HepG2 (cell line): ENCODE measurements around the gene VAT1L. TPM values are rescaled to one million over a fixed set of nuclear protein-coding genes. Genes with fewer than 3 reads are reported as not detected.

Experiments
- ATAC-seq: fragments of 200-7000 bp; cut with Tn5 transposase; 3 replicates; pipeline ENCODE4 v1.9.1; 2020; ENCODE audit warnings: mild to moderate bottlenecking, moderate library complexity
- BruUV-seq: library from RNA; stranded (reverse); fragments of 400-500 nt; replicated peaks from 2 replicates; lab custom pipeline; 2021; lab: Mats Ljungman, UMichigan
- CTCF ChIA-PET: fragments of 300-600 bp; formaldehyde crosslinking; extraction: SDS; loops from one replicate; lab custom pipeline; 2021; ENCODE audit warnings: low total read pairs, inconsistent platforms, low intra/inter-chr PET ratio; lab: Yijun Ruan, JAX
- POLR2A ChIA-PET: fragments of 350-600 bp; sonication (Branson Sonifier 250); formaldehyde crosslinking; loops from one replicate; lab custom pipeline; 2020; ENCODE audit warnings: antibody characterized with exemption, inconsistent platforms; lab: Yijun Ruan, JAX
- DNase-seq: peaks from one replicate; pipeline ENCODE4 v3.0.0-alpha.2; 2015; ENCODE audit warnings: low spot score
- FAIRE-seq: peaks from 3 replicates; lab custom pipeline; 2011; peaks lifted over from hg19 to GRCh38; lab: Jason Lieb, UNC
- H2AFZ ChIP-seq: one replicate; pipeline ENCODE4 v1.6.1; 2011; ENCODE audit warnings: low read length, inconsistent platforms
- H3K27ac ChIP-seq: fragments of 300-600 bp; 3 replicates; pipeline ENCODE4 v1.8.0; 2011; ENCODE audit warnings: mixed run types, mild to moderate bottlenecking, mixed read lengths, low read length, inconsistent platforms; ENCODE audit not compliant: insufficient read depth; ENCODE audit errors: extremely low read length
- H3K27me3 ChIP-seq, 2 experiments: fragments of 200-600 bp in 1 of 2; 2 replicates in 1 of 2; 3 replicates in 1 of 2; pipeline versions ENCODE4 v1.6.0 to v1.8.0; 2011; ENCODE audit warnings: low read length in 2 of 2, mild to moderate bottlenecking in 2 of 2, moderate library complexity in 2 of 2, inconsistent platforms in 1 of 2; ENCODE audit not compliant: insufficient read depth in 2 of 2, control insufficient read depth in 1 of 2
- H3K36me3 ChIP-seq, 2 experiments: fragments of 200-600 bp in 1 of 2; replicated peaks in 1 of 2; 2 replicates in 1 of 2; 3 replicates in 1 of 2; pipeline versions ENCODE4 v1.5.1 to v1.8.0; 2011; ENCODE audit warnings: low read length in 2 of 2, inconsistent platforms in 1 of 2; ENCODE audit not compliant: insufficient read depth in 2 of 2, control insufficient read depth in 1 of 2
- H3K4me1 ChIP-seq: 2 replicates; pipeline ENCODE4 v1.5.1; 2012; ENCODE audit warnings: low read length, inconsistent platforms; ENCODE audit not compliant: insufficient read depth
- H3K4me2 ChIP-seq: 2 replicates; pipeline ENCODE4 v1.6.0; 2011; ENCODE audit warnings: low read depth, low read length, inconsistent platforms
- H3K4me3 ChIP-seq, 3 experiments: fragments of 200-600 bp in 1 of 3; sonication (generic), shearing (Covaris generic) in 1 of 3; replicated peaks in 1 of 3; 2 replicates each; pipeline ENCODE4 v1.5.1; 2011 to 2016; ENCODE audit warnings: low read length in 3 of 3, inconsistent platforms in 2 of 3, low read depth in 2 of 3, mild to moderate bottlenecking in 2 of 3, control low read depth in 1 of 3, mixed read lengths in 1 of 3; ENCODE audit not compliant: insufficient read depth in 1 of 3
- H3K79me2 ChIP-seq: one replicate; pipeline ENCODE4 v1.6.1; 2011; ENCODE audit warnings: low read length, inconsistent platforms; ENCODE audit not compliant: insufficient read depth
- H3K9ac ChIP-seq: 2 replicates; pipeline ENCODE4 v1.6.0; 2011; ENCODE audit warnings: mild to moderate bottlenecking, low read depth, low read length, inconsistent platforms; ENCODE audit not compliant: insufficient read depth
- H3K9me3 ChIP-seq: 2 replicates; pipeline ENCODE4 v1.5.1; 2012; ENCODE audit warnings: mild to moderate bottlenecking, low read length
- H4K20me1 ChIP-seq: 2 replicates; pipeline ENCODE4 v1.6.0; 2011; ENCODE audit warnings: inconsistent platforms, mild to moderate bottlenecking, low read length, moderate library complexity; ENCODE audit not compliant: insufficient read depth
- CENPT ChIP-seq: sonication (generic); formaldehyde crosslinking; IDR thresholded peaks from 2 replicates; pipeline ENCODE4 v1.8.0; 2022; ENCODE audit warnings: low read depth, mild to moderate bottlenecking, moderate library complexity, missing genetic modification reagents
- HDAC6 ChIP-seq: fragments of 200-600 bp; sonication (generic); IDR thresholded peaks from 2 replicates; pipeline ENCODE4 v1.7.0; 2017; ENCODE audit warnings: mild to moderate bottlenecking, antibody characterized with exemption, low read length, low read depth
- JUNB ChIP-seq: sonication (generic); formaldehyde crosslinking; IDR thresholded peaks from 2 replicates; pipeline ENCODE4 v1.8.0; 2022; ENCODE audit warnings: missing genetic modification reagents, mild to moderate bottlenecking, borderline replicate concordance
- MAFK ChIP-seq, 2 experiments: IDR thresholded peaks in 1 of 2; conservative IDR thresholded peaks in 1 of 2; 2 replicates each; pipeline ENCODE4 v1.6.1; 2011; ENCODE audit warnings: improper control_type of control experiment in 2 of 2, low read length in 2 of 2
- MIXL1 ChIP-seq: IDR thresholded peaks from 2 replicates; pipeline ENCODE4 v1.6.1; 2016
- MXD3 ChIP-seq: IDR thresholded peaks from 2 replicates; pipeline ENCODE4 v1.6.1; 2016; ENCODE audit warnings: mild to moderate bottlenecking, missing biosample characterization, missing genetic modification reagents
- PHF5A ChIP-seq: IDR thresholded peaks from one replicate; pipeline ENCODE4 v1.6.1; 2018; ENCODE audit warnings: low read depth, missing genetic modification reagents; ENCODE audit not compliant: unreplicated experiment
- ZFP36L2 ChIP-seq: sonication (generic); formaldehyde crosslinking; IDR thresholded peaks from 2 replicates; pipeline ENCODE4 v1.4.0; 2020; ENCODE audit warnings: missing genetic modification reagents
- WGBS: methylation state at CpG from one replicate; pipeline ENCODE4 v1.1.6; 2017; ENCODE audit warnings: low lambda C conversion rate; 5-methylcytosine and 5-hydroxymethylcytosine counted together
- in situ Hi-C: cut with HindIII; loops from 2 replicates; pipeline ENCODE4 v1.10.0; 2017; ENCODE audit warnings: low pct_unique_long_range_greater_than_20kb; ENCODE audit not compliant: extremely low pct_ligation_motif_present
- intact Hi-C: fragments of 100-400 bp; cut with micrococcal nuclease; formaldehyde crosslinking; loops from one replicate; pipeline ENCODE4 v1.10.0; 2022; ENCODE audit not compliant: unreplicated experiment
- polyA plus RNA-seq, 8 experiments: library from polyadenylated mRNA; depleted of rRNA in 3 of 8; stranded (reverse) in 7 of 8; unstranded in 1 of 8; fragments of >200 nt; fragmentation: Illumina TruSeq in 4 of 8; extraction: Trizol in 4 of 8; gene quantifications; 2 replicates each; pipeline versions ENCODE4 v1.2.1 to v1.2.3, GENCODE V29; 2011 to 2016; ENCODE audit warnings: low read depth in 4 of 8, missing spikeins in 1 of 8, mixed read lengths in 1 of 8; ENCODE audit not compliant: insufficient read depth in 1 of 8
- total RNA-seq, 5 experiments: library from RNA; depleted of rRNA; stranded (reverse); fragments of >200 nt; fragmentation: Illumina TruSeq; extraction: Trizol; gene quantifications; 2 replicates each; pipeline ENCODE4 v1.2.3, GENCODE V29; 2016; ENCODE audit warnings: low read depth in 1 of 5
- TF ChIP-seq, protein P1 (sequence below): sonication (generic); formaldehyde crosslinking; IDR thresholded peaks from 2 replicates; pipeline ENCODE4 v1.4.0; 2020; ENCODE audit warnings: missing genetic modification reagents, borderline replicate concordance
- TF ChIP-seq, protein P2 (sequence below): sonication (generic); IDR thresholded peaks from 2 replicates; pipeline ENCODE4 v1.6.1; 2016; ENCODE audit warnings: low read depth, borderline replicate concordance

Gene VAT1L
- total and polyA plus RNA-seq, 2 of the 13 experiments (the other 11 are each of a cell fraction or from before 2014, with no cell fraction given), result not detected

DNA sequence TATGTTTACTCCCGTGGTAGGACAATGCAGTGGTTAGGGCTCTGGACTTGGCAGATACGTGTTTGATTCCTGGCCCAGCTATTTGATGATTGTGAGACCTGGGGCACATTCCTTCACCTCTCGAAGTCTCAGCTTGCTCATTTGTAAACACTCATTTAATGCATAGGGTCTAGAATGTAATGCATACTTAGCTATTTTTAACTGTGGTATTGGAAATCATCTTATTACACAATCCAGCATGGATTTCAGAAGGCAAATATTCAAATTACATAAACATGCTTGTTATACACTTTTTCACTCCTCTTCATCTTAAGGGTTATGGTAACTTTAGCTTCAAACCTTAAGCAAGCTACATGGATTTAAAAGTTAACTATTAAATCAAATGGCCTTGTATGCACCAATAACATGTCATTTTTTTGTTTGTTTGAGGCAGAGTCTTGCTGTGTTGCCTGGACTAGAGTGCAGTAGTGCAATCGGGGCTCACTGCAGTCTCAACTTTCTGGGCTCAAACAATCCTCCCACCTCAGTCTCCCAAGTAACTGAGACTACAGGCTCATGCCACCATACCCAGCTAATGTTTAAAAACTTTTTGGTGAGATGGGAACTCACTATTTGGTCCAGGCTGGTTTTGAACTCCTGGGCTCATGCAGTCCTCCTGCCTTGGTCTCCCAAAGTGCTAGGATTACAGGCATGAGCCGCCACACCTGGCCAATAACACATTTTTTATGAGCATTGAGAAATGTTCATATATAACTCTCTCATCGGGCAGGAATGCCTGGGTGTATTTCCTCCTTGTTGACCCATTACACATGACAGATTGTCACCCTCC lies 52.5 kb downstream of the VAT1L start (continued):
- TF ChIP-seq, protein P1, sequence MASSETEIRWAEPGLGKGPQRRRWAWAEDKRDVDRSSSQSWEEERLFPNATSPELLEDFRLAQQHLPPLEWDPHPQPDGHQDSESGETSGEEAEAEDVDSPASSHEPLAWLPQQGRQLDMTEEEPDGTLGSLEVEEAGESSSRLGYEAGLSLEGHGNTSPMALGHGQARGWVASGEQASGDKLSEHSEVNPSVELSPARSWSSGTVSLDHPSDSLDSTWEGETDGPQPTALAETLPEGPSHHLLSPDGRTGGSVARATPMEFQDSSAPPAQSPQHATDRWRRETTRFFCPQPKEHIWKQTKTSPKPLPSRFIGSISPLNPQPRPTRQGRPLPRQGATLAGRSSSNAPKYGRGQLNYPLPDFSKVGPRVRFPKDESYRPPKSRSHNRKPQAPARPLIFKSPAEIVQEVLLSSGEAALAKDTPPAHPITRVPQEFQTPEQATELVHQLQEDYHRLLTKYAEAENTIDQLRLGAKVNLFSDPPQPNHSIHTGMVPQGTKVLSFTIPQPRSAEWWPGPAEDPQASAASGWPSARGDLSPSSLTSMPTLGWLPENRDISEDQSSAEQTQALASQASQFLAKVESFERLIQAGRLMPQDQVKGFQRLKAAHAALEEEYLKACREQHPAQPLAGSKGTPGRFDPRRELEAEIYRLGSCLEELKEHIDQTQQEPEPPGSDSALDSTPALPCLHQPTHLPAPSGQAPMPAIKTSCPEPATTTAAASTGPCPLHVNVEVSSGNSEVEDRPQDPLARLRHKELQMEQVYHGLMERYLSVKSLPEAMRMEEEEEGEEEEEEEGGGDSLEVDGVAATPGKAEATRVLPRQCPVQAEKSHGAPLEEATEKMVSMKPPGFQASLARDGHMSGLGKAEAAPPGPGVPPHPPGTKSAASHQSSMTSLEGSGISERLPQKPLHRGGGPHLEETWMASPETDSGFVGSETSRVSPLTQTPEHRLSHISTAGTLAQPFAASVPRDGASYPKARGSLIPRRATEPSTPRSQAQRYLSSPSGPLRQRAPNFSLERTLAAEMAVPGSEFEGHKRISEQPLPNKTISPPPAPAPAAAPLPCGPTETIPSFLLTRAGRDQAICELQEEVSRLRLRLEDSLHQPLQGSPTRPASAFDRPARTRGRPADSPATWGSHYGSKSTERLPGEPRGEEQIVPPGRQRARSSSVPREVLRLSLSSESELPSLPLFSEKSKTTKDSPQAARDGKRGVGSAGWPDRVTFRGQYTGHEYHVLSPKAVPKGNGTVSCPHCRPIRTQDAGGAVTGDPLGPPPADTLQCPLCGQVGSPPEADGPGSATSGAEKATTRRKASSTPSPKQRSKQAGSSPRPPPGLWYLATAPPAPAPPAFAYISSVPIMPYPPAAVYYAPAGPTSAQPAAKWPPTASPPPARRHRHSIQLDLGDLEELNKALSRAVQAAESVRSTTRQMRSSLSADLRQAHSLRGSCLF, result no peak
- no peak for TF ChIP-seq MXD3 (CRISPR knock-in tag)
- TF ChIP-seq MAFK (conservative IDR thresholded peaks at IDR 0.05 in 1 of 2, IDR thresholded peaks at IDR 0.05 in 1 of 2; ENCODE audit: low read length in 2 of 2), result peak in 1 of 2 experiments; percentile 17; a peak in 1 of 4 replicates
- TF ChIP-seq MIXL1 (CRISPR knock-in tag), result no peak
- no peak for TF ChIP-seq HDAC6

DNA sequence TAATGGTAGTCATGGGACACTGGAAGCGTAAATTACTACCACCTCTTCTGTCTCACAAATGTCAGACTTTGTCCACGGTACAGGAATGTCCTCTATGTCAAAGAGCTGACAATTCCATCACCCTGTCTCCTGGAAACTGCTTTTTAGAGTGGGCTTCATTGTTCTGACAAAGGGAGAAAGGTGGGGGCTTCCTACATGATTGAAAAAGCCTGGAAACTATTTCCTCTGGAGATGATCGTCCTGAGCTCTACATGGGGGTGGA lies 53.1 kb downstream of the VAT1L start:
- ATAC-seq (no peak), FAIRE-seq (no peak)
- CTCF ChIA-PET, result no interaction called here

More for the DNA sequence above, 53.1 kb downstream of the VAT1L start:
- WGBS, result 43% methylated on average over 3 of the region's 3 CpGs
- Histone ChIP-seq H3K4me1 (peaks cover 14% of the 10 kb centered on the region), H3K4me3 (no peak overlapping the region), H3K79me2 (no peaks in the 10 kb centered on the region), H2AFZ (no peak overlapping the region), H4K20me1 (no peaks in the 10 kb centered on the region), H3K27me3 (peaks cover 0 to 12% of the 10 kb centered on the region in 2 experiments; a peak in 2 of 5 replicates), H3K4me2 (no peak overlapping the region), H3K9me3 (no peaks in the 10 kb centered on the region), H3K36me3 (no peaks in the 10 kb centered on the region), H3K9ac (no peak overlapping the region), H3K27ac (no peak overlapping the region)
- DNase-seq, result no peak
- intact Hi-C loops (no loop called here), in situ Hi-C loops (no loop called here)
- BruUV-seq, result no TSS peak
- TF ChIP-seq PHF5A (CRISPR knock-in tag) (no peak), ZFP36L2 (CRISPR knock-in tag) (no peak), CENPT (CRISPR knock-in tag) (no peak), JUNB (CRISPR knock-in tag) (no peak)
- TF ChIP-seq, protein P2, sequence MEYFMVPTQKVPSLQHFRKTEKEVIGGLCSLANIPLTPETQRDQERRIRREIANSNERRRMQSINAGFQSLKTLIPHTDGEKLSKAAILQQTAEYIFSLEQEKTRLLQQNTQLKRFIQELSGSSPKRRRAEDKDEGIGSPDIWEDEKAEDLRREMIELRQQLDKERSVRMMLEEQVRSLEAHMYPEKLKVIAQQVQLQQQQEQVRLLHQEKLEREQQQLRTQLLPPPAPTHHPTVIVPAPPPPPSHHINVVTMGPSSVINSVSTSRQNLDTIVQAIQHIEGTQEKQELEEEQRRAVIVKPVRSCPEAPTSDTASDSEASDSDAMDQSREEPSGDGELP, result no peak
- POLR2A ChIA-PET, result no interaction called here
